GM18502 (cell line): Measurements from ENCODE around the gene ITGB7.
"Not testable (repeated sequence)": the region's sequence is repeated elsewhere in the genome, so short reads cannot be mapped to it uniquely, and the experiment has no call there.

Experiments
- ATAC-seq: cut with Tn5 transposase; IDR thresholded peaks from one replicate; pipeline ENCODE4 v1.9.1; 2021; ENCODE audit warnings: mild to moderate bottlenecking; ENCODE audit not compliant: unreplicated experiment, poor library complexity

ITGB7 gene

DNA sequence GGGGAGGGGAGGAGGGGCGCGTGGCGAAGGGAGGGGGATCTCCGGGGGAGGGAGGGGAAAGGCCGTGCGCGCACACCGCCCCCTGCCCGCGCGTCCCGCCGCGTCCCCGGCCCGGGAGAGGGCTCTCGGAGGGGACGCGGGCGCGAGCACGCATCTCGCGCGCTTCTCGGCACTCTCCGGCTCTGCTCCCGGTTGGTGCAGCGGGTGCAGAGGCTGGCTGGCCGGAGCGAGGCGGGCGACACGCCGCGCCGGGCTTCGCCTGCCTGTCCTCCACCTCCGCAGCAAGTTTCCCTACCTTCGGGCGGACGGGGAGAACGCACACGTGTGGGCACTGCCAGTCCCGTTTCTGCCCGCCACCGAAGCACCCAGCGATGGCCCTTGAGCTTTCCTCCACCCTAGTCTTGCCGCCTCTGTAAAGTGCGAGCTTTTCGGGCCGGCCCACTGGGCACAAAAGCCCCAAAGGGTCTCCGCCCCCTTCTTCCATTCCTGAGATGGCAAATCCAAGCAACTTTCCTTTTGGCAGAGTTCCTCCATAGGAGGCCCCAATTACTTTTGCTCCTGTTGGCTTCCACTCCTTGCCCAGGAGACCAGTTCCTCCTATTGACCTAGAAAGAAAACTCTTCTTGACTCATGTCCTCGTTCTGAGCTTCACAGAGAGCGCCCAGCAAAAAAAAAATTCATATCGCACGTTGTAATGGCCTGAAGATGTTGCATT is 26.0 kb downstream of the ITGB7 start:
- ATAC-seq, result peak; percentile 51

DNA sequence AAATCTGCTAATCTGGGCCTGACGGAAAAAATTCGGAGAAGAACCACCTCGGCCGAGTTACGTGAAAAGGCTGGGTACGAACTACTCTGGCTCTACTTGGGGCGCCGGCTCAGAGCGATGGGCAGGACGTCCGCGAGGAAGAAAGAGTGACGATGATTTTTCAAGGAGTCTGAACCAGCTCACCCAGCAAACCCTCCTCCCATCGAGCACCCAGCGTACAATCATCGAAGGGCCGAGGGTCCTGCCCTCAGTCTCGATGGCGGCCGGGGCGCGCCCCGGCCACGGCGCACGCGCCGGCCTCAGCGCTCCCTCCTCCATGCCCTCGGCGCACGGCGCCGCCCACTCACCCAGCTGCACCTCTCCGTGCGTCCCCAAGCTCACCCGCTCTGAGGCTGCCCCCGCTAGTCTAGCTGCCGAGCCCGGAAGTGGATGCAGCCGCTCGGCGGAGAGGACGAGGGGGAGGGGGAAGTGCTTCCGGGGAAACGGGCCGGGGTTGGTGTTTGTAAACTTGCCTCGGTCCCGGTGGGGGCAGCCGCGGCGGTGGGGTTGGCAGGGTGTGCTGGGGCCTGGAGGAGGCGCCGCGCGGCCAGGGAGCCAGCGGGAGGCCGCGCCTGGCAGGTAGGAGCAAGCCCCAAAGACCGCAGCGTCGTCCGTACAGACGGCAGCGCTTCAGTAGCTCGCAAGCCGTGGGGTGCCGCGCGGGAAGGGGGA is 26.7 kb downstream of the ITGB7 start, which contains the start of the genes CSAD and ZNF740:
Gene CSAD, minus strand, starts transcription at position 706 of the 711 bp plus-strand sequence. CDS start 7,455 bp downstream, outside the sequence.
Gene ZNF740, plus strand, starts transcription at position 503 of the 711 bp plus-strand sequence. CDS start 1,262 bp downstream, outside the sequence.
- ATAC-seq, result peak; percentile 92

DNA sequence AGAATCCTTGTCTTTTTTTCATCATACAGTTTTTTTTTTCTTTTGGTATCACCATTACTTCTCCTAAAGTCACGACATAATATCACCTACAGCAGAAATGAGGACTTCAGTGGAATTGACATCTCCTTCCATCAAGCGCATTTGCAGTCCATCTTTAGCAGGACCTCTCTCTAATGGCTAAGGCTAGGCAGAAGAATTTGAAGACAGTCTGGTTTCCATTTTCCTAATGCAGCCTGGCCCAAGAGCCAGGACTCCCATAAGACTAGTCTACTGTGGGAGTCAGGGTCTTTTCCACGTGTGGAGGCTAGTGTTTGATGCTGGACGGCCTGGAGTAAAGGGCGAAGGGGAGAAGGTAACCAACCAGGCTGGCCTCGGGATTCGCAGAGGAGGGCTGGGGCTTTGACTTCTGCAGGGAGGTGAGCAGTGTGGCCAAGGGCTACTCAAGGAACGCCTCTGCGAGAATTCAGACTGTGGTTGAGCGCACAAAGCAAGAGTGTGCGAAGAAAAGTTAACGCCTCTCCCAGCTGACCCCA is 27.3 kb downstream of the ITGB7 start:
- peak; percentile 16 for ATAC-seq

DNA sequence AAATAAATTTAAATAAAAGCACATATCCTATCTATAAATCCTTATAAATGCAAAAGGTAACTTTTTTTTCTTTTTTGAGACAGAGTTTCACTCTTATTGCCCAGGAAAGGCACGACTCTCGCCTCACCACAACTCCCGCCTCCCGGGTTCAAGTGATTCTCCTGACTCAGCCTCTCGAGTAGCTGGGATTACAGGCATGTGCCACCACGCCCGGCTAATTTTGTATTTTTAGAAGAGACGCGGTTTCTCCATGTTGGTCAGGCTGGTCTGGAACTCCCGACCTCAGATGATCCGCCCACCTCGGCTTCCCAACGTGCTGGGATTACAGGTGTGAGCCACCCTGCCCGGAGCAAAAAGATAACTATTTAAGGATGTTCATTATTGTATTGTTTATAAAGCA is 28.2 kb downstream of the ITGB7 start:
- ATAC-seq, result not testable (repeated sequence)

DNA sequence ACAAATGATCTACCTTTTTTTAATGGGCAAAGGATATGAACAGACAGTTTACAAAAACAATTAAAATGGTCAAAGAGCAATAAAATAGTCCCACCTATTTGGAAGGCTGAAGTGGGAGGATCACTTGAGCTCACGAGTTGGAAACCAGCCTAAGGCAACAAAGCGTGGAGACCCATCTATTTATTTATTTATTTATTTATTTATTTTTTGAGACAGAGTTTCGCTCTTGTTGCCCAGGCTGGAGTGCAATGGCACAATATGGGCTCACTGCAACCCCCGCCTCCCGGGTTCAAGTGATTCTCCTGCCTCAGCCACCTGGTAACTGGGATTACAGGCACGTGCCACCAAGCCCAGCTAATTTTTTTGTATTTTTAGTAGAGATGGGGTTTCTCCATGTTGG is 29.6 kb downstream of the ITGB7 start:
- not testable (repeated sequence) for ATAC-seq

DNA sequence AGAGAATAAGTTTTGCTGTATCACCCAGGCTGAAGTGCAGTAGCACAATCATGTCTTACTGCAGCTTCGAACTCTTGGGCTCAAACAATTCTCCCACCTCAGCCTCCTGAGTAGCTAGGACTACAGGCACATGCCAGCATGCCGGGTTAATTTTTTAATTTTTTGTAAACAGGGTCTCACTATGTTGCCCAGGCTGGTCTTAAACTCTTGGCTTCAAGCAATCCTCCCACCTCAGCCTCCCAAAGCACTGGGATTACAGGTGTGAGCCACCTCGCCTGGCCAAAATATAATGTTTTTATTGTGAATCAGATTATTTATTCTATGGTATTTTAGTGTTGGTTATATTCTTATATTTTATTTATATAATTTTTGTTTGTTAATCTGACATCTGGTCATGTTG is 30.3 kb downstream of the ITGB7 start:
- ATAC-seq, result no peak

DNA sequence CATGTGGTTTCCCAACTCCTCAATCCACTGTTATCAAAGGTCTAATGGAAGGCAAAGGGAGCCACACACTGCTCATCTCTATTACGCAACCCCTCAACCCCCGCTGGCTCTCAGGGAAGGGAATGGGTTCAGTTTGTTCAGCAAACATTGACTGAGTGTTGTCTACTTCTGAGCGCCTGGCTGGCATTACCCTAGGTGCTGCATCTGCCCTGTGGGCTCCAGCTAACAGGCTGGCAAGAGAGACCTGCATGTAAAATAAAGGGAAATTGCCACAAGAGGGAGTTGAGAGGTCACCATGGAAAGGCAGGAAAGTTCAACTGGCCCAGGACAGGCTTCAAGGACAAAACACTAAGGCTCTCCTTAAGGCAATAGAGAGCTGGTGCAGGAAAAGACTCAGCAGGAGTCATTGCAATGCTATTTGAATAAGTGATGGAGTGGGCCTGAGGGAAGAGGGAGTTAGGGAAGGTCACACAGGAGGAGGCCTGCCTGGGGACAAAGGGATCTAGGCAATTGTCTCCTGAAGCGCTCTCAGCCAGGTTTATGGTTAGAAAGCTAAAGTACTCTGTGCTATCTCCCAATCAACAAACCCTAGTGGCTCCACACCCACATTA is 32.1 kb downstream of the ITGB7 start:
- no peak for ATAC-seq

DNA sequence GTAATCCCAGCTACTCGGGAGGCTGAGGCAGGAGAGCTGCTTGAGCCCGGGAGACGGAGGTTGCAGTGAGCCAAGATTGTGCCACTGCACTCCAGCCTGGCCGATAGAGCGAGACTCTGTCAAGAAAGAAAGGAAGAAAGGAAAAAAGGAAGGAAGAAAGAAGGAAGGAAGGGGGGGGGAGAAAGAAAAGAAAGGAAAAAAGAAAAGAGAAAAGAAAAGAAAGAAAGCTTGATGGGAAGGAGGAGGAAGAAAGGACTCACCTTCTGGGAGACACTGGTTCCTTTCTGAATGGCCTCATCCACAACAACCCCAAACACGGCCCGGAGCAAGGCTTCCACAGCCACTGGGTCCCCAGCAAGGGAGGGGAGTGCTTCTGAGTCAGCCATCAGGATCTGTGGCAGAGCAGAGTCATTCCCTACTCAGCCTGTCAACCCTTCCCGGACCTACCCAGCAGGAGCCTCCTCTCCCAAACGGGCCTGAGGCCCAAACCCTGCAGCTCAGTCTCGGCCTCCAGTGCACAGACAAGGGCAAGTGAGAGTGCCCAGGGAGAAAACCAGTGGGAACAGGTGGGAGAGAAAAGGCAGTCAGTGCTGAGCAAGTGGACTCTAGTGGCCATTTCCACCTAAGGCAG is 33.9 kb downstream of the ITGB7 start:
- ATAC-seq, result no peak

DNA sequence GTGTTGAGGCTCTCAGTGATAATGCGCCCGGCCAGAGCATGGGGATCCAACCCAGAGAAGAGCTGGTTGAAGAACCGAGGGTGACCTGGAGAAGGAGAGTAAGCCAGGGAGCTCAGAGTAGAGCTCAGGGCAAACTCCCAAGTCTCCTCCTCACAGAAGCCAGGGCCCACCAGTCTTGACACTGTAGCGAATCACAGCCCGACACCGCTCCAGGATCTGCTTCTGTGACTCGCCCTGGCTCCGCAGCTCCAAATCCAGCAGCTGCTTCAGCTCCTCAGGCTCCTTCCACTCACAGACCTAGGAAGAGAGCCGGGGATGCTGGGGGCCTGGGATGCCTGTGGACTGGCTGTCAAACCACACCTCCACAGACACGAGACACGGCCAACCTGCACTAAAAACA is 34.7 kb downstream of the ITGB7 start:
- ATAC-seq, result no peak

DNA sequence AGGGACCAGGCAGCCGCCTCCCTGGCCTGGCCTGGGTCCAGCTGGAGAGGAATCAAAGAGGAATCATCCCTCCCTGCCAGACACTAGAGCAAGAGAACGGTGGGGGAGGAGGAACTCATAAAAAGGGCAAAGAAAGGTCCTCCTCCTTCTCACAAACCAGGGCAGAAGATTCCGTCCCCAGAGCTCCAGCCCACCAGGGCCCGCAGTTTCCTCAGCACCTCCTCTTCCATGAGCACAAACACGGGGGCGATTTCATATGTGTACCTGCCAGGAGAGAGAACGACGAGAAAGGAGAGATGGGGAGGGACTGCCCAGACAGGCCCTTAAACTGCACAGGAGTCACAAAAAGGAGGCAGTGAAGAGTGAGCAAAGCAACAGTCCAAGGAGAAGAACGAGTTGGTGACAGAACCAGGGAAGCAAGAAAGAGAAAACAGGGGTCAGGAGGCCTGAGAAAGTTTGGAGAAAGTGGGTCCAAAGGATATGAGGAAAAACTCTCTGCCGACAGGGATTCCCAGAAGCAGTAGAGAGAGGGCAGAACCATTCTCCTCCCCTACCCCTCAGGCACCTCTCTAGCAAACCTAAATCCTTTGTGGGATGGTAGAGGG is 35.2 kb downstream of the ITGB7 start:
- ATAC-seq, result no peak

DNA sequence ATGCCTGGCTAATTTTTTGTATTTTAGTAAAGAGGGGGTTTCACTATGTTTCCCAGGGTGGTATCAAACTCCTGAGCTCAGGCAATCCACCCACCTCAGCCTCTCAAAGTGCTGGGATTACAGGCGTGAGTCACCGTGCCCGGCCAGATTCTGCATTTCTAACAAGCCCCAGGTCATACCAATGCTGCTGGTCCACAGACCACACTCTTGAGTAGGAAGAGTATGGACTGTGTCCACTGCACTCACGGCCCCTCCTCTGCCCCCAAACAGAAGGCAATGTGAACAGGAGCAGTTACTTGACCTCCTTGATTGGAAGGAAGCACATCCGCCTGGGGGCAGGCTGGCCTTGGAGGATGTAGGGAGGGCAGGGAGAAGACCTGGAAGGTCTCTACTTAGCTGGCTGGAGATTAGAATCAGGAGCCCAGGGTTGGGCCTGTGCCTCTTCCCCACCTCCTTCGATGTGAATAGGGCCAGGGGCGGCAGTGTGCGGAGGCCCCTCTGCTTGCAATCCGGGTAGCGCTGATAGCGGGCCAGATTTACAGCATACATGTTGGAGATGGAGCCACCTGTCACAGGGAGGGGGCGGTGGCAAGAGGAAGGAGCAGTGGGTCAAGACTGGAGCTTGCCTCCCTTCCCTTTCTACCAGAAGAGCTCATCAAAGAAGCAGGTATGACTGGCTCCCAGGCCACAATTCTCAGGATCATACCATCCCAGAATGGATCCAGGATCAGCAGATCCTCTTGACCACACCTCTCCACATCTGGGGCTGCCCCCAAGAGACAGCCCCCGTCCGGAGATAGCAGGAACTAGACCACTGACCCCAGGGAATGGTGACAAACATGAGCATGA is 36.0 kb downstream of the ITGB7 start:
- ATAC-seq, result no peak

DNA sequence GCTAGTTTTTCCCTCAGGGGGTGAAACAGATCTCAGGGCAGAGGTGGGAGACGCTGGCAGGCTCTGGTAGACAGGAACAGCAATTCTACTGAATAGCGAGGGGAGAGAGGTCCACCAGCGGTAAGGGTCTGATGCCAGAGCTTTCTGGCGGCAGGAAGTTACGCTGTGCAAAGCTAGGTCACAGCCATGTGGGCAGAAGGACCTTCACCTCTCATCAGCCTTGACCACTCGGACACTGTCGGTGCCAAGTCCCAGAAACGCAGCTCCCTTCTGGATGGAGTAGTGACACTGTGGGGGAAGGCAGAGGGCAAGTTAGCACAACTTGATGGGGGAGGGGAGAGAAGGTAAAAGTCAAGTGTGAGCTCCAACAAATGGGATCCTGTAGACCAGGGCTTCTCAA is 36.8 kb downstream of the ITGB7 start:
- ATAC-seq, result no peak

DNA sequence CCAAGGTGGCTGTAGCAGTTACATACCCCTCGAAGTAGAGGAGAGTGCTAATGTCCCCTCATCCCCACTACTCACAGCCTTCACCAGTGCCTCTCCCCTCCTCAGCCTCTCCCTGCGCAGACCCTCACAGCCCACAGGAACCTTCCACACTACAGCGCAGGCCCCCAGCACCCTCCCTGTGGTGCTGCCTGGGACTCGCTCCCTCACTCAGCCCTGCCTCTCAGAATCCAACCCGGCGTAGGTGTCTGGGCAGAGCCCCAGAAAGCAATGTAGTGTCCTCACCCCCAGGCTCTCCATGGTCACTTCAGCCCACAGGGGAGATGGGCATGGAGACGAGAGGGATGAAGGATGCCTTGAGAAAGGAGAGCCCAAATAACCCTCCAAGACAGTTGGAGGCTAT is 37.4 kb downstream of the ITGB7 start:
- ATAC-seq, result no peak

DNA sequence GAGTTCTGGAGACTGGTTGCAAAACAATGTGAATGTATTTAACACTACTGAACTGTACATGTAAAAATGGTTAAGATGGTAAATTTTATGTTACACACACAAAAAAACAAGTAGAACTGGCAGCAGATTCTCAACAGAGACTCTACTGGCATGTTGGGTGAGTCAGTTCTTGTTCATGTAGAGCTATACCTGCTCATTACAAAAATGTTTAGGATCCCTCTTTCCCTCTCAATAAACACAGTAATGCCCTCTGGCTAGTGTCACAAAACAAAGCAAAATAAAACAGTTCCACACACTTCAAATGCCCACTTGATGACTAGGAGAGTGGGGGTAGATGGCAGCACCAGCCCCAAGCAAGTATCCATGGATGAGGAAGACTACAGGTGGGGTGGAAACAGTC is 40.2 kb downstream of the ITGB7 start:
- ATAC-seq, result no peak

DNA sequence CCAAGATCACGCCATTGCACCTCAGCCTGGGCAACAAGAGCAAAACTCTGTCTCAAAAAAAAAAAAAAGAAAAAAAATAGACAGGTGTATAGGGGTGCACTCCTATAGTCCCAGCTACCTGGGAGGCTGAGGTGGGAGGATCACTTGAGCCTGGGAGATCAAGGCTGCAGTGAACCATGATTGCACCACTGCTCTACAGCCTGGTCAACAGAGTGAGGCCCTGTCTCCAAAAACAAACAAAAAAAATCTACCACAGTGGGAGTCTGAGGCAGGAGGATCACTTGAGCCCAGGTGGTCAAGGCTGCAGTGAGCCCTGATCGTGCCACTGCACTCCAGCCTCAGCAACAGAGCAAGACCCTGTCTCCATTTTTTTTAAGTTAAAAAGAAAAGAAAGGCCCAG is 44.0 kb downstream of the ITGB7 start:
- ATAC-seq, result not testable (repeated sequence)

DNA sequence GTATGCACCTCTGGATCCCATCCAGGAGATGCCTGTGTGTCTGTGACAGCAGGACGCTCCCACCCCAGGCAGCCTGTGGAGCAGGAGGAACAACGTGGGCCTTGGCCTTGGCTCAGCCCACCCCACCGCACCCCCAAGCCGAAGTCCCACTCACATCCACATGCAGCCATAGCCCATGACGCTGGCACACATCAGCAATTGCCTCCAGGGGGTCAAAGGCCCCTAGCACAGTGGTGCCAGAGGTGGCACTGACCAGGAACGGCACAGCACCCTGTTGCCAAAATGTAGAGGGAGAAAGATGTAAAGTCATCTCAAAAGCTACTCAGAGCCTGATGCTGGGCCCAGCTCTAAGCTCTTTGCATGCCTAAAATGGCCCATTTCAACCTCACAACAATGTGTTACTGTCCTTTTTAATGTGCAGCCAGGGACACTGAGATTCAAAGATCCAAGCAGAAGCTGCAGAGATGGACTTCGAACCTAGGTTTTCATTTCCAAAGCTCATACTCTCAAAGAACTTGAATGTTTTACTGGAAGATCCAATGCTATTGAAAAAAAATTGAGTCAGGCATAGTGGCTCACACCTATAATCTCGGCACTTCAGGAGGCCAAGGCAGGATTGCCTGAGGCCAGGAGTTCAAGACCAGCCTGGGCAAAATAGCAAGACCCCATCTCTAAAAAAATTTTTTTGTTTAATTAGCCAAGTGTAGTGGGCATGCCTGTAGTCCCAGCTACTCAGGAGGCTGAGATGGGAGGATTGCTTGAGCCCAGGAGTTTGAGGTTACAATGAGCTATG is 45.7 kb downstream of the ITGB7 start:
- no peak for ATAC-seq

DNA sequence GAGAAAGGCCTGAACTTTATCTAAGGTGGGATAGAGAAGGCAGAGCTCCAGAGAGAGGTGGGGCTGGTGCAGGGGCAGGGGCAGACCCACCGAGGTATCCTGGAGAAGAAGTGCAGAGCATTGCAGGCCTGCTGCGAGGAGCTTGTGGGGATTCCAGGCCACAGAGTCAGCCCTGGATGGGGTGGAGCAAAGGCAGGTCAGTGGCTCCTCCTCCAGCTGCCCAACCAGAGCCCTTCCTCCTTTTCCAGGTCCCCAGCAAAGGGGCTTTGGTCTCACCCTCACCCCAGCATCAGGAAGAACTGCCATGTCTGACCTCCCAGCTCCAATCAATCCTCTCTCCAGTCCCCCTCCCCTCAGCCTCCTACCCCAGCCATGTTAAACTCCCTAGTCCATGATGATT is 46.4 kb downstream of the ITGB7 start:
- ATAC-seq, result no peak

DNA sequence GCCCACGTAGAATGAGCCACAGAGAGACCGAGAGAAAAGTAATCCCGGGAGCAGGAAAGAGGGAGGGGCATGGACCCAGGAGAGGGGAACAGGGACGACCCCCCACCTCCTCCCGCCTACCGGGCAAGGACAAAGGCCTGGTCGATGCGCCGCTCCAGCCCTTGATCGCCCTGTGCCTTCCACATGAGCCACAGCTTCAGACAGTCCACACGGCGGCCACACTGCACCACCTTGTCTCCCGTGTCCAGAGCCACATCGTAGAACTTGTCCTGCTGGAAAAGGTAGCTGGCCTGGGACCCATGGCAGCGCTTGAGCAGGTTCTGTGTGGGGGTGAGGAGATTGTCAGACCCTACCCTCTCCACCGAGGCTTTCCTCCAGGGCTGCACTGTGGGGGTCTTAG is 47.1 kb downstream of the ITGB7 start:
- ATAC-seq, result no peak
